HG03378 (cell line): Measurements from ENCODE around the gene GMNC.

Experiments
- ATAC-seq: cut with Tn5 transposase; IDR thresholded peaks from one replicate; pipeline ENCODE4 v1.9.1; 2021; ENCODE audit warnings: mild to moderate bottlenecking, moderate library complexity; ENCODE audit not compliant: unreplicated experiment

GMNC gene

DNA sequence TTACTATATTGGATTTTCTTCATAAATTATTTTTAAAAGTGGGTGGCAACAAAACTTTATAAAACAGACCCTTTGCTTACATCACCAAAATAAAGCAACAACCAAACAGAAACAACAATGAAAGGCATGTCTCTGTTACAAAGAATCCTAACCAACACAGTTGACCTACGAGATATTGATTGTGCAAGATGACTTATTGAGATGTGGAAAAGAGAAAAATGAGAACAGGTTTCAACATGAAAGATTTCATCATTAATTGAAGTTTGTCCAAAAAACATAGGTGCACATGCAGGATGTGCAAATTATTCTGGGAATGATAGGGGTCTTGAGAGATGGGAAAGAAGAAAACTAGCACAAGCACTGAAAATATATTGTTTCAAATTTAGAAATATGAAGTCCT lies 9.0 kb downstream of the GMNC start:
- ATAC-seq = no peak

DNA sequence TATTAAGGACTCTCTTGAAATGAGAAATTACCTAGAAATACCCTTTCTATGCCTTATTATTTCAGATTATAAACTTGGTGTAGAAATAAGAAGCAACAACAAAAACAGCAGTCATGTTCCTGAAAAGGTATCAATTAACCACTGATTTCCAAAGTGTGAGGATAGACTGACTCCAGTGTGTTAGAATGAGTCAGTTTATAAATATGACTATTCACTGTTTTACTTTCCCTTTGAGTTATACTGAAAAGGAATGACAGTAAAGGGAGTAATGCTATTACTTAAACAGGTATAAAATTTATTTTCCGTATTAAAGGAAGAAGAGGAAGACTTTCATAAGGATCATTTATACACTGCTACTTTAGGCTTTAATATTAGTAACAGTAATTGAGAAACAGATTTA lies 12.9 kb downstream of the GMNC start:
- ATAC-seq = no peak

DNA sequence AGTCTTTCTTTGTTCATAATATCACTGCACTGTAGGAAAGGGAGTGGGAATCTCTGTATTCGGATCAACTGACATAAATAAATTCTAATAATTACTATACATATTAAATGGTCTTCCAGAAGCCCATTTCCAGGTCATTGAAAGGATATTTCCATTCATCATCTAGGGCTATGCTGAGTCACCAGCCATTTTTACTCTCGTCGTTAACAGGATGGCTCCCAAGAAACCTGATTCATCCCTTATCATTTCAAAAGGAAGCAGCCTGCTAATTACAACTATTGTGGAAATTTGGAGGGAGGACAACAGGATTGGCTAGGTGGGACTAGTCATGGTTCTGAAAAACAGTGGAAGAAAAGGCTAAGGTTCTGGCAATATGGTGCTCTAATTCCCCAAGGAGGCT lies 13.6 kb downstream of the GMNC start:
- no peak for ATAC-seq

DNA sequence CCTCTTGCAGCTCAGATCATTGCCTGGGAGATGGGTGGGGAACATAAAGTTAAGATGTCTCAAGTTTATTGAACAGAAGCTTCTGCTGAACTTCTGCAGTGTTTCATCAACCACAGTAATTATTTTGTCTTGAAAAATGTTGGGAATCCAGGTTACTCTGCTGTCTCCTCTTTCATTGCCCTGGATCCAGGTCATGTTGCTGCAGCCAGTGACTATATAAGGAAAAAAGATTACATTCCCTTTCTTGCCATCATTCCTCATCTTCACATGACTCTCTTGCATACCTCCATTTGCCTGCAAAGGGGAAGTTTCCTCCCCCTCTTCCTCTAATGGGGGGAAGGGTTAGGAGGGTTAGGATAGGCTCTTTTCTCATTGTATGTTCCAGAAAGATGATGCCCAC lies 15.1 kb downstream of the GMNC start:
- no peak for ATAC-seq

DNA sequence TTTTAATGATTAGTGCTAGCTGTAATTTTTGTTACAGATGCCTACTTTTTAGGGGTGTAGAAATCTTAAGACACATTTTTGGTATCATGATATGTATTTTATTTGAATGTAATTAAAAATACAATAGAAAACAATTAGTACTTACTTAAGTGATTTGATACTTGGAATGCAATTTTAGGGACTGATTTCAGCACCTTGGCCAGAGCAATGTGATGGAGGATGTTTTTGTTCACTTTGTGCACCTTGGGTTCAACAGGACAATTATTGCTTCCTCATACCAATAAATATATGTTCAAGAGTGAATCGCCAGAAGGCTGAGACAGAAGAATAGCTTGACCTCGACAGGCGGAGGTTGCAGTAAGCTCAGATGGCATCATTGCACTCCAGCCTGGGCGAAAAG lies 22.3 kb downstream of the GMNC start:
- no peak for ATAC-seq

DNA sequence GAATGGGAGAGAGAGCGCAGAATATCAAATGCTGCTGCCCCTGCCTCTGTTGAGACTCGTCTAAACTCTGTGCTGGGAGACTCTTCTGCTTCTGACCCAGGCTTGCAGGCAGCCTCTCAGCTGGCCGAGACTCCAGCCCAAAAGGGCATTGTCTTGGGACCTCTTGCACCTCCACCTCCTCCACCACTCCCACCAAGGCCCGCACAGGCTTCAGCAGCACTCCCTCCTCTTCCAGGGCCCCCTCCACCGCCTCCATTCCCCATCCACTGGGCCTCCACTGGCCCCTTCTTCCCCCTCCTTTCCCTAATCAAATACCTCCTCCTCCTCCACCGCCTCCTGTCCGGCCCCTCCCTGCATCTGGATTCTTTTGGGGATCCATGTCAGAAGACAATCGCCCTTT lies 31.3 kb downstream of the GMNC start:
- no peak for ATAC-seq

DNA sequence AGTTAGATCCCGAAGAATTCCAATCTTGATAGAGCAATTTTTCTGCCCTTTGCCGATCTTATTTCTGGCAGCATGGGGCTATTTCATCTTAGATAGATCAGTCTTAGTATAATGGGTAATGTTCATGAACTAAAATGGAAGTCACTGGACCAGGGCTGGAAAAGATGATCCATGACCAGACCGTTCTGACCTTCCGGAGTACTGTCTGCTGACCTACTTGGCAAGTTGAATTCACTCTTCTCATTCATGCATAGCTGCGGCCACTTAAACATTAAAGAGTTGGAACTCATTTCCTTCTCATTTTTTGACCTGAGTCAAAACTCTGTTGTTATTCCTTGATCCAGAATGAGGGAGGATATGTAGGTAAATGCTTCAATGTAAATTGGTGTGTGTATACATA lies 32.5 kb downstream of the GMNC start:
- no peak for ATAC-seq

DNA sequence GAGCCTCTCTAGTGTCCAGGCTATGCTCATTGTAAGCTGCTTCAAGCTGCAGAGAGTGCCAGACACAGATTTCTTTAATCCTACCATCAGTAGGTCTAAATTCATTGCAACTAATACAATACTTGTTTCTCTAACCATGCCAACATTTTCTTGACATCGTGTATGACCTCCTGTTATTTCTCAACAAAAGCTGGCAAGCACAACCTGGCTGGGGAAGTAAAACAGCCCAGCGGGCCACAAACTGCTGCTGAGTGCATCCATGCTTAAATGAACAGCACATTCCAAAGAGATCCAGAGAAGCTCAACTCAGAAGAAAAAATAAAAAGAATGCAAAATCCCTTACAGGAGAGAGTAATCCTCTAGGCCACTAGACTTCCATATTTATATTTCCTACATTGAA lies 36.5 kb downstream of the GMNC start:
- no peak for ATAC-seq

DNA sequence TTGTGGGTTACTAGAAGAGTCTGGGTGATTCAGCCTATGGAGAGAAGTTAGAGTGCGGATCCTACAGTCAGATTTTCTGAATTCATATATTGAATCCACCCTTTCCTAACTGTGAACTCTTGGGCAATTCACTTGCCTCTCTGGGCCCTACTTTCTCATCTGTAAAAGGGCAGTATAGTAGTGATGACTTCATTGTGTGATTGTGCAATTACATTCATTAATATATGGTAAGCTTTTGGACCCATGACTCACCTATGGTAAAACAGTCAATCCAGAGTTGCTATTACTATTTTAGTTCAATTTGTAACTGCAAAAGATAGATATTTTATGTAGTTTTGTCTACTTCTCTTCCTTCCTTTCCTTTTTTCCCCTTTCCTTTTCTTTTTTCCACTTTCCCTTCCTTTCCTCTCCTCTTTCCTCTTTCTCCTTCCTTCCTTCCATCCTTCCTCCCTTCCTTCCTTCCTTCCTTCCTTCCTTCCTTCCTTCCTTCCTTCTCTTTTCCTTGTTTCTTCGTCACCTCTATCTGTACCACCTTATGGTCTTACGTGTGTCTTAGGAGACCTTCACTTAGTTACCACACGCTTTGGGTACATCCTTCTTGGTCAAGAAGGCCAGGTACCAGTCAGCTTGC lies 37.0 kb downstream of the GMNC start:
- ATAC-seq = no peak

DNA sequence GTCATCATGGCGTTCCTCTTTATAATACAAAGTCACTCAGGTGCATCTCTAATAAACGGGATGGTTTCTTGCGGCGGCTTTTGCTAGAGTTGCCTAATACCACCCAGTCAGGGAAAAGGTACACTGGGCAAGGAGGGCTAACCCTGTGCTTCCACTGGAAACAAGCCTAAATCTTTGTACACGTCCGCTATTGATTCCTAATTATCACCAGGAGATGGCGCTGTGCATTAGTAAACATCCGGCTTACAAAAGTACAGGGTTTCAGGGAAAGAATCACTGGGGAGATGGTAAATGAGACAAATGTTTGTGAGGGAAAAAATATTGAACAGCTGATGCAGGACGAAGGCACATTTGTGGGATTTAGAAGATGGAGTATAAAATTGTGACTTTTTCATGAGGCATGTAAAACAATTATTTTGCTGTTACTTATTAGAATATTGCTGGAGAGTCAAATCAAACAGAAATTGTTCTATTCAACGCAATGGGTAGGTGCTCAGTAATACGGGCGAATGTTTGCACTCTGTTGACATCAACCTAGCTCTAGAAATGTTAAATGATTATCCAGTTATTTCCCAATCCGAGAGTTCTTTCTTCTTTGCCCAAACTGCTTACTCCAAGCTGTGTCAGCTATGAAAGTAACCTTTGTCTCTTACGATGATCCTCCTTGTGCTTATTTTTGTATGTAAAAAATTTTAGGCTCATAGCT lies 50.6 kb downstream of the GMNC start:
- ATAC-seq = peak; percentile 82

DNA sequence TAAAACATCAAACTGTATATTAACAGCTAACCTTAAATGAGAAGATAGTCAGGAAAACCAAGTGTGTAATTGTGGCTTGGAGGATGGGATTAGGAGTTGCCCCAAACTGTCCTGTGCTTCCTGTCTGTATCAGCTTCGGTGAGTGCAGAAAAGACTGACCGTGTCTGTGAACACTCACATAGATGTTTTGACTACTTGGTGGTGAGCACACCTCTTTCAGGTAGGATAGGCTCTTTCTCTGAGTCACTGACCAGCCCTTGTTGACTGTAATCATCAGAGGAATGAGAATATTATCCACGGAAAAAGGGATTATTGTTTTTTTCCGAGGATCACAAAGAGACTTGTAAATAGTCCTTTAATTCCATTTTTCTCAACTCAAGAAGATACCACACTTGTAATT lies 51.5 kb downstream of the GMNC start:
- ATAC-seq = no peak

DNA sequence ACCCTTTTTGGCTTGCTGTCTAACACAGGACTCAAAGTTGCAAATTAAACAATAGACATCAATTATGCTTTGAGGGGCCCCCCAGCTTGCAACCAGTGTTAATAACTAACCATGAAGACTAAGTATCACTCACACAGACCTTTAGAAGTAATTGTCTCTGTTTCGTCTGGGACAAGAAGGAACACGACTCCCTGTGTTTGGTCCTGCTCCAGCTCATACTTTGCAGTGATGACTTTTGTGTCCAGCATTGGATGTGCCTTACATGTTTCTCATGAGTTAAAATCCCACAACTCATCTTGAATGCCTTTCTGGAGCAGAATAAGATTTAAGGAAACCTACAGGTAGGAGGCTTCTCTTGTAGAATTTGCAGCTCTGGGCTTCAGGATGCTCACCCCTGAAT lies 53.1 kb downstream of the GMNC start:
- no peak for ATAC-seq

DNA sequence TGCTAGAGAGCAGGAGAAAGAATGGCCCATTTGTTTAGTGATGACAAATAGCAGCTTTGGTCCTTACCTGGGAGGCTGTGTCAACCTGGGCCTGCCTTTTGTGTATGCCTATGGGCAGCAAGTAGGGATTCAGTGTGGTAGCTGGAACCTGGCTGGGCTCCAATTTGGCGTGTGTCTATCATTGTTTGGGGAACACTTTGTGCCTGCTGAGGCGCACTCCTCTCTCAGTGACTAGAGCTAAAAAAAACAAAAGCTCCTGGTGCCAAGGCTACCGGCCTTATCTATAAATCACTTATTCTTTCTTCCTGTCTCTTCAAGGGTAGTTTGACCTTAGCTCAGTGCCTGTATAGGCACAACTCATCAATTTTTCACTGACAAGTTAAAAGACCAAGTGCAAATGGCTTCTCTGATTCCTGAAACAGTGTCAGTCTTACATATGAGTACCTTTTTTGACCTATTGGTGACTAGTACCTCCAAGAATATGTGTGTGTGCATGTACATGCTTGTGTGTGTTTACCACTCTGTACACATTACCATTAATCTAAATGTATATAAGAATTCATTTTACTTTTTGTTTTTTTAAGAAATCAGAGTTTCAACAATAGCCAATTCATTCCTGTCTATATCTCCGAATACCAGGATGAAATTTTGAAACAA lies 54.6 kb downstream of the GMNC start:
- ATAC-seq = no peak
